ENCODE data around the gene CAMKK2. TPM values are rescaled to one million over a fixed set of nuclear protein-coding genes. Genes with fewer than 3 reads are reported as not detected.

CAMKK2 gene
- total and polyA plus RNA-seq, 9 of the 15 experiments (the other 6 are each of a cell fraction or from before 2014, with no cell fraction given) = 4.3 to 32.0 (median 18.2) TPM

GRCh38 chr12:121296618-121297434 is at the start of gene CAMKK2 (continued):
- TF ChIP-seq ZBTB26 (CRISPR knock-in tag; IDR thresholded peaks at IDR 0.05) (no peak), GTF2E2 (tag; IDR thresholded peaks at IDR 0.05) (no peak), ZNF75A (CRISPR knock-in tag; IDR thresholded peaks at IDR 0.05) (no peak), SMARCA5 (IDR thresholded peaks at IDR 0.05) (no peak), SFPQ (IDR thresholded peaks at IDR 0.05; ENCODE audit: low read depth, low read length) (no peak), ZNF324 (CRISPR knock-in tag; IDR thresholded peaks at IDR 0.05) (no peak), HDAC2 (IDR thresholded peaks at IDR 0.05) (no peak), U2AF1 (optimal IDR thresholded peaks at IDR 0.05; ENCODE audit: low read depth, low read length) (peak; percentile 55), AFF1 (IDR thresholded peaks at IDR 0.05; ENCODE audit: low read depth in 1 of 2, partially characterized antibody in 2 of 2) (no peak), ZNF79 (CRISPR knock-in tag; IDR thresholded peaks at IDR 0.05; ENCODE audit: low read depth) (no peak), MTA3 (IDR thresholded peaks at IDR 0.05; ENCODE audit: borderline replicate concordance) (peak; percentile 55; the same call in 1 of the 2 replicates)
- TF ChIP-seq, protein P1, sequence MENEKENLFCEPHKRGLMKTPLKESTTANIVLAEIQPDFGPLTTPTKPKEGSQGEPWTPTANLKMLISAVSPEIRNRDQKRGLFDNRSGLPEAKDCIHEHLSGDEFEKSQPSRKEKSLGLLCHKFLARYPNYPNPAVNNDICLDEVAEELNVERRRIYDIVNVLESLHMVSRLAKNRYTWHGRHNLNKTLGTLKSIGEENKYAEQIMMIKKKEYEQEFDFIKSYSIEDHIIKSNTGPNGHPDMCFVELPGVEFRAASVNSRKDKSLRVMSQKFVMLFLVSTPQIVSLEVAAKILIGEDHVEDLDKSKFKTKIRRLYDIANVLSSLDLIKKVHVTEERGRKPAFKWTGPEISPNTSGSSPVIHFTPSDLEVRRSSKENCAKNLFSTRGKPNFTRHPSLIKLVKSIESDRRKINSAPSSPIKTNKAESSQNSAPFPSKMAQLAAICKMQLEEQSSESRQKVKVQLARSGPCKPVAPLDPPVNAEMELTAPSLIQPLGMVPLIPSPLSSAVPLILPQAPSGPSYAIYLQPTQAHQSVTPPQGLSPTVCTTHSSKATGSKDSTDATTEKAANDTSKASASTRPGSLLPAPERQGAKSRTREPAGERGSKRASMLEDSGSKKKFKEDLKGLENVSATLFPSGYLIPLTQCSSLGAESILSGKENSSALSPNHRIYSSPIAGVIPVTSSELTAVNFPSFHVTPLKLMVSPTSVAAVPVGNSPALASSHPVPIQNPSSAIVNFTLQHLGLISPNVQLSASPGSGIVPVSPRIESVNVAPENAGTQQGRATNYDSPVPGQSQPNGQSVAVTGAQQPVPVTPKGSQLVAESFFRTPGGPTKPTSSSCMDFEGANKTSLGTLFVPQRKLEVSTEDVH (IDR thresholded peaks at IDR 0.05; ENCODE audit: low read depth, partially characterized antibody) = peak; percentile 65
- TF ChIP-seq, protein P2, sequence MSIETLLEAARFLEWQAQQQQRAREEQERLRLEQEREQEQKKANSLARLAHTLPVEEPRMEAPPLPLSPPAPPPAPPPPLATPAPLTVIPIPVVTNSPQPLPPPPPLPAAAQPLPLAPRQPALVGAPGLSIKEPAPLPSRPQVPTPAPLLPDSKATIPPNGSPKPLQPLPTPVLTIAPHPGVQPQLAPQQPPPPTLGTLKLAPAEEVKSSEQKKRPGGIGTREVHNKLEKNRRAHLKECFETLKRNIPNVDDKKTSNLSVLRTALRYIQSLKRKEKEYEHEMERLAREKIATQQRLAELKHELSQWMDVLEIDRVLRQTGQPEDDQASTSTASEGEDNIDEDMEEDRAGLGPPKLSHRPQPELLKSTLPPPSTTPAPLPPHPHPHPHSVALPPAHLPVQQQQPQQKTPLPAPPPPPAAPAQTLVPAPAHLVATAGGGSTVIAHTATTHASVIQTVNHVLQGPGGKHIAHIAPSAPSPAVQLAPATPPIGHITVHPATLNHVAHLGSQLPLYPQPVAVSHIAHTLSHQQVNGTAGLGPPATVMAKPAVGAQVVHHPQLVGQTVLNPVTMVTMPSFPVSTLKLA (conservative IDR thresholded peaks at IDR 0.05) = no peak

Data from K562 (cell line).